Endothelial cell of hepatic sinusoid (primary cell): Measurements from ENCODE around the gene TSGA10.
"Not testable (repeated sequence)": the region's sequence is repeated elsewhere in the genome, so short reads cannot be mapped to it uniquely, and the experiment has no call there.

Experiments
- in situ Hi-C: cut with HindIII; loops from 2 replicates; pipeline ENCODE4 v1.10.0; 2017; ENCODE audit warnings: low sequenced_read_pairs

The TSGA10 gene, protein sequence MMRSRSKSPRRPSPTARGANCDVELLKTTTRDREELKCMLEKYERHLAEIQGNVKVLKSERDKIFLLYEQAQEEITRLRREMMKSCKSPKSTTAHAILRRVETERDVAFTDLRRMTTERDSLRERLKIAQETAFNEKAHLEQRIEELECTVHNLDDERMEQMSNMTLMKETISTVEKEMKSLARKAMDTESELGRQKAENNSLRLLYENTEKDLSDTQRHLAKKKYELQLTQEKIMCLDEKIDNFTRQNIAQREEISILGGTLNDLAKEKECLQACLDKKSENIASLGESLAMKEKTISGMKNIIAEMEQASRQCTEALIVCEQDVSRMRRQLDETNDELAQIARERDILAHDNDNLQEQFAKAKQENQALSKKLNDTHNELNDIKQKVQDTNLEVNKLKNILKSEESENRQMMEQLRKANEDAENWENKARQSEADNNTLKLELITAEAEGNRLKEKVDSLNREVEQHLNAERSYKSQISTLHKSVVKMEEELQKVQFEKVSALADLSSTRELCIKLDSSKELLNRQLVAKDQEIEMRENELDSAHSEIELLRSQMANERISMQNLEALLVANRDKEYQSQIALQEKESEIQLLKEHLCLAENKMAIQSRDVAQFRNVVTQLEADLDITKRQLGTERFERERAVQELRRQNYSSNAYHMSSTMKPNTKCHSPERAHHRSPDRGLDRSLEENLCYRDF

DNA sequence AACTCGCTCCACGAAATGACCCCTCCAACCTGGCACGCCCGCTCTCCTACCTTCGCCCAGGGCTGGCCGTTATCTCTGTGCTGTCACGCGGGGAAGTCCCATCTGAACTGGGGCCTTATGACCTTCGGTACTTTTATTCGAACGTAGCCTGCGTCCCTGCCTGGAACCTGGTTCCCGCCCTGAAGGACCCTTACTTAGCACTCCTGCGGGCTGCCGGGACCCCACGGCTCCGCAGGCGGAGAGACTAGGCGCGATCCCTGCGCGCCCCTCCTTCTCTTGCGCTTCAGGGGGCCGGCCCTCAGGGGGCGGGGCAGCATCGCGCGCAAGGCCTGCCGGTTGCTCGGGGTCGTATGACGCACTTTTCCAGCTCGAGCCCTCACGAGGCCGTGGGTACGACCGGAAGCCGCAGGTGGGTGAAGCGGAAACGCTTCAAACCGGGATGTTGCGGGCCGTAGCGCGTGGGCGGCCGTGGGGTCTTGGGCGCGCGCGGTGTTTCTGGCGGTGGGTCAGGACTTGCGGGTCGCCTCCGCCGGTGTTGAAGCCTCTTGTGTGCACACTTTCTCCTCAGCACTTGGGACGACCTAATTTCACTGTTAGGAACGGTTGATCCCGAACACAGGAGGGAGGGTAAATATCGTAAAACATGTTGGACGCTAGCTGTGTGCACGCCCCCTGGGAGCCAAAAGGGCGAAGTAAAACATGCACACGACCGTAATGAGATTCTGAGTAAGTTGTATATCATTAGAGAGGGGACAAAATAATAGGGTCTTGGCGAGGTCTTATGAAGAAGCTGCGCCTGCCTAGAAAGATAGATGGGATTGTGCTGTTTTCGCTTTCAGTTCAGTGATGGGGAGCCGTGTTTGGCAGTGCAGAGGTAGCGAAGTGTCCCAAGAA, at the start of gene TSGA10, which contains the start of gene LIPT1:
Gene TSGA10, minus strand, starts transcription at position 300 of the 894 bp plus-strand sequence. CDS start 45,503 bp downstream, outside the sequence.
Gene LIPT1, plus strand, starts transcription at position 325 of the 894 bp plus-strand sequence. CDS start 6,991 bp downstream, outside the sequence.
- in situ Hi-C loops, result no loop called here

DNA sequence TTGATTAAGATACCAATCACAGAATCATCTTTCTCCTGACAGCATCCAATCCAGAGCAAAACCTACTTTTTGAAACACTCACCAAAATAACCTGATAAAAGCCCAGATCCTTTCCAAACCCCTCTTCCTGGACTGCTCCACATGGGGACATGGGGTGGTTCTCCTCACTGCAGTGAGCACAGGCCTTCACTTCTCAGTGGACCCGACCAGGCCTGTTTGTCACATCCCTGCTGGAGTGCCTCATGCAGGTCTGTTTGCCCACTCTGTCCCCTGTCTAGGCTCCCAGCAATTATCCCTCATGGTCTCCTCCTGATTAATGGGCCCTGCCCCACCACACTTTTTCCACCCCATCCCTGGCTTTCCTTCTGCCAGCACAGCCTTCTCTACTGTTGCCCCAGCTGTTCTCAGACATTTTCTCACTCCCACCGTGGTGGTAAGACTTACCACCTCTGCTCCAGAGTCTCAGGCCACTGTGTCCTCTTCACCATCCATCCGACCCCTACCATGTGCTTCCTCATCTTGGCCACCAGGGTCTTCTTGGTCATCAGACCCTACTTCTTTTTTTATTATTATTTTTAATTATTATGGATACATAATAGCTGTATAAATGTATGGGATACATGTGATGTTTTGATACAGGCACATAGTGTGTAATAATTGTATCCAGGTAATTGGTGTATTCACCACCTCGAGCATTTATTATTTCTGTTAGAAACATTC, 47.4 kb upstream of the TSGA10 start:
- in situ Hi-C loops, result no loop called here

DNA sequence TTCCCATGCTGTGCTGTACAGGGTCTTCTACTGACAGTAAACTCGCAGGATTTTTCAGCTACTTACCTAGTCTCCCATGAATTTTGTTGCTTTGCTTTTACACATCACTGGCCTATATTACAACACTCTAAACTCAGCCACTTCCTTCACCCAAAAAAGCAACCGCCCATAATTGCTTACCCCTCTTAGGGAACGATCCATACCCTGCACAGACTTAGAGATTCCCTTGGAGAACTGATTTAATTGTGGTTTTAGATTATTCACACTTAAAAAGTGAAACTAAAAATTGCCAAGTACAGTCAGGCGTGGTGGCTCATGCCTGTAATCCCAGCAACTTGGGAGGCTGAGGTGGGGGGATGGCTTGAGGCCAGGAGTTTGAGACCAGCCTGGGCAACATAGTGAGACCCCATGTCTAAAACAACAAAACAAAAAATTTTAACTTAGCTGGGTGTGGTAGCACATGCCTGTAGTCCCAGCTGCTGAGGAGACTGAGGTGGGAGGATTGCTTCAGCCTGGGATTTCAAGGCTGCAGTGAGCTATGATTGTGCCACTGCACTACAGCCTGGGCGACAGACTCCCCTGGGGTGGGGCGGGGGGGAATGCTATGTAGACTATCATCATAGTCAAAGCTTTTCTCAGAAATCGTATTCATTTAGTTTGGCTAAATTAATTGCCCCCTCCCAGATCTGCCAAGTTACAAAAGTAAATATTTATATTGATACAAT, 45.5 kb upstream of the TSGA10 start:
- in situ Hi-C loops, result no loop called here

DNA sequence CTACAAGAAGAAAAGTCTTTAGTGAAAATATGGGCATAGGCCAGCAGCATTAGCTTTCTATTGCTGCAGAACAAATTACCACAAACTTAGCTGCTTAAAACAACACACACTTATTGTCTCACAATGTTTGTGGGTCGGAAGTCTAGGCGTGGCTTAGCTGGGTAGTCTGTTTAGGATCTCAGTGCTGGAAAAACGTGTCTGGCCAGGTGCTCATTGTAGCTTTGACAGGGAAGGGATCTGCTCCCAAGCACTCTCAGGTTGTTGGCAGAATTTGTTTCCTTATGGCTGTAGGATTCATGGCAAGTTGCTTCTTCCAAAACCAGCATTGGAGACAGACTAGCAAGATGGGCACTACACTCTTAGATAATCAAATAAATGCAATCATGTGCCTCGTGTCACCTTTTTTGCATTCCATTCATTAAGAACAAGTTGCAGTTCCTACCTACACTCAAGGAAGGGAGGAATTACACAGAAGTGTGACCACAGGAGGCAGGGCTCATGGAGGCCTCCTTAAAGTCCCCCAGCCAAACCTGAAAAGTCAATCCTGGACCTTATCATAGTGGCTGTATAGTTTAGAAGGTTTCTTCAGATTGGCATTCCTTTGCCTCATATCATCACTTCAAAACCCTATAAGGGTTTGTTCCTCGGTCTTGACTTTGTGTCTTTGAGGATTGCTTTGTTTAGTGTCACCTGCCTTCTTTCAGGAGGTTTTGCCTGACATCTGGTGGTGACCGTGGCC, 43.5 kb upstream of the TSGA10 start:
- in situ Hi-C loops, result no loop called here

DNA sequence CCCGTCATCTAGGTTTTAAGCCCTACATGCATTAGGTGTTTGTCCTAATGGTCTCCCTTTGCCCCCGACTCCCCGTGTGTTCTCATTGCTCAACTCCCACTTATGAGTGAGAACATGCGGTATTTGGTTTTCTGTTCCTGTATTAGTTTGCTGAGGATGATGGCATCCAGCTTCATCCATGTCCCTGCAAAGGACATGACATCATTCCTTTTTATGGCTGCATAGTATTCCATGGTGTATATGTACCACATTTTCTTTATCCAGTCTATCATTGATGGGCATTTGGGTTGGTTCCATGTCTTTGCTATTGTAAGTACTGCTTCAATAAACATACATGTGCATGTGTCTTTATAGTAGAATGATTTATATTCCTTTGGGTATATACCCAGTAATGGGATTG, 37.6 kb upstream of the TSGA10 start:
- in situ Hi-C loops, result not testable (repeated sequence)

DNA sequence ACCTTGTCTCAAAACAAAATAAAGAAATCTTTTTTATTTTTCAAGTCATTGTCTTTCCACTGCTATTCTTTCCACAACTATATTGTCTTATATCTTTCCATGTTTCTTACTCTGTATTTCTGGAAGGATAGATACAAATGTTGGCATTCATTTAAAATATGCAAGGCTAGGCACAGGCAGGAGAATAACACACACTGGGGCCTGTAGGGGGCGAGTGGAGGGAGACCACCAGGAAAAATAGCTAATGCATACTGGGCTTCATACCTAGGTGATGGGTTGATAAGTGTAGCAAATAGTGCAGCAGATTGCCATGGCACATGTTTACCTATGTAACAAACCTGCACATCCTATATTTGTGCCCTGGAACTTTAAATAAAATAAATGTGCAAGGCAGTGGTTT, 35.8 kb upstream of the TSGA10 start:
- in situ Hi-C loops, result no loop called here

DNA sequence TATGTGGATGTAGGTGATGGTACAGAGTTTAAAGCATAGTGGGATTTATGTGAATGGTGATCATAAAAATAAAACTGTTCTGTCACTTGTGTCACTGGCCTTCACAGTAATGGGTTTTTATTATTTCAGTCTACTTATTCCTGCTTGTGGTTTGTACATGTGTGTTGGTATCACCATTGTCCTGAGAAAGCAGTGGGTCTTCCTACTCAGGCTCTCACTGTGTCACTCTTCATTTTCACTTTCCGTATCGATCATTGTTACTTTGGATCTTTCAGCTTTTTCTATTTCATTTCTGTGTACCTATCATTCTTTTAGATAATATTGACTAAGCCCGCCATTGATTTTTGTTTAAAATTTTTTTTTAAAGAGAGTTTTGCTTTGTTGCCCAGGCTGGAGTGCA, 33.6 kb upstream of the TSGA10 start:
- in situ Hi-C loops, result no loop called here

DNA sequence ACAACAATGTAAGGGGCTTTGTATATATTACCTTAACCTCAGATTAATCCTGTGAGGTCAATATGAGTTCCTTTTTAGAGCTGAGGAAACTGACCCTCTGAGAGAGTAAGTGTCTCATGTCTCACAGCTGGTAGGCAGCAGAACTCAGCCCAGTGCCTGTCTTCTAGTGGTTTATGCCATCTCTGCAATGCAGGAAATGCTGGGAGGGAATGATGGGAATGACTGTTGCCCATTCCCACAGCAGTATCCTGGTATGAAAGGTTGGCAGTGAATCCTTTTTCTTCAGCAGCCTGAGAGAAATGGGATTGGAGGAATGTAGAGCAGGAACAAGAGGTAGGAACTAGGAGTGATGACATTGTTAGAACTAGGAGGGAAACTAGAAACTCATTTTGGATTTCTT, 32.3 kb upstream of the TSGA10 start:
- in situ Hi-C loops, result no loop called here

DNA sequence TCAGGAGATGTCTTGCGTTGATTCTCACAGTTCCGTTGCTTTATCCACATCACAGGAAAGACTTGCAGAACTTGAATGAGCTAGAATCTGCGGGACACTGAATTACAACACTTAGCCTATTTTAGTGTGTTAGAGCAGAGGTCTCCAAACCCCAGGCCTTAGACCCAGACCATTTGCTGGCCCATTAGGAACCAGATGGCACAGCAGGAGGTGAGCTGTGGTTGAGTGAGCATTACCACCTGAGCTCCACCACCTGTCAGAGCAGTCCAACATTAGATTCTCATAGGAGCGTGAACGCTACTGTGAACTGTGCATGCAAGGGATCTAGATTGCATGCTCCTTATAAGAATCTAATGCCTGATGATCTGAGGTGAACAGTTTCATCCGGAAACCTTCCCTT, 30.1 kb upstream of the TSGA10 start:
- in situ Hi-C loops, result no loop called here

DNA sequence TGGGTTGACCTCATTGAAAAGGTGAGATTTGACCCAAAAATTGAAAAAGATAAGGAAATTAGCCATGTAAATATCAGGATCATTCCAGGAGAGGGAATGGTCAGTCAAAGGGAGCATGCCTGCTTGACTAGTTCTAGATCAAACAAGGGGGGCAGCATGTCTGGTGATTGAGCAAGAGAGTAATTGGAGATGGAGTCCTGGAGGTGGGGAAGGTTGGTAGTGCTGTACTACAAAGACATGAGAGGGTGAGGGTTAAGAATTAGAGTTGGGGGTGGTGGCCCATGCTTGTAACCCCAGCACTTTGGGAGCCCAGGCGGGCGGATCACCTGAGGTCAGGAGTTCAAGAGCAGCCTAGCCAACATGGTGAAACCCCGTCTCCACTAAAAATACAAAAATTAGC, 28.3 kb upstream of the TSGA10 start:
- in situ Hi-C loops, result no loop called here

DNA sequence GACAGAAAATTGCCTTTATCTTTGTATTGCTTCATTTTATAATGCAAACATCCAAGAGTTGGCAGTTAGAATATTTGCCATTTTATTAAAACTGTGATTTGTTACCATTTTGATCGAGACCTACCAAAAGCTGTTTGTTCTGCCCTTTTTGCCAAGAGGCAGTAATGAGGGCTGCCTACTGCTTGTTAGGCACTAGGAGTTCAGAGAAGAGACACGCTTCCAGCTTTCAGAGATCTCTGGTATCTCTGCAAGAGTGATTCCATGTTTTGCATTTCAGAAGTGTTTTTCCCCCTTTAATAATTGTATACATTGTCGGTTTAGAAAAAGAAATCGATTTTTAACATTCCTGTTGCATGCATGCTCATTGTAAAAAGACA, 26.9 kb upstream of the TSGA10 start:
- in situ Hi-C loops, result no loop called here

DNA sequence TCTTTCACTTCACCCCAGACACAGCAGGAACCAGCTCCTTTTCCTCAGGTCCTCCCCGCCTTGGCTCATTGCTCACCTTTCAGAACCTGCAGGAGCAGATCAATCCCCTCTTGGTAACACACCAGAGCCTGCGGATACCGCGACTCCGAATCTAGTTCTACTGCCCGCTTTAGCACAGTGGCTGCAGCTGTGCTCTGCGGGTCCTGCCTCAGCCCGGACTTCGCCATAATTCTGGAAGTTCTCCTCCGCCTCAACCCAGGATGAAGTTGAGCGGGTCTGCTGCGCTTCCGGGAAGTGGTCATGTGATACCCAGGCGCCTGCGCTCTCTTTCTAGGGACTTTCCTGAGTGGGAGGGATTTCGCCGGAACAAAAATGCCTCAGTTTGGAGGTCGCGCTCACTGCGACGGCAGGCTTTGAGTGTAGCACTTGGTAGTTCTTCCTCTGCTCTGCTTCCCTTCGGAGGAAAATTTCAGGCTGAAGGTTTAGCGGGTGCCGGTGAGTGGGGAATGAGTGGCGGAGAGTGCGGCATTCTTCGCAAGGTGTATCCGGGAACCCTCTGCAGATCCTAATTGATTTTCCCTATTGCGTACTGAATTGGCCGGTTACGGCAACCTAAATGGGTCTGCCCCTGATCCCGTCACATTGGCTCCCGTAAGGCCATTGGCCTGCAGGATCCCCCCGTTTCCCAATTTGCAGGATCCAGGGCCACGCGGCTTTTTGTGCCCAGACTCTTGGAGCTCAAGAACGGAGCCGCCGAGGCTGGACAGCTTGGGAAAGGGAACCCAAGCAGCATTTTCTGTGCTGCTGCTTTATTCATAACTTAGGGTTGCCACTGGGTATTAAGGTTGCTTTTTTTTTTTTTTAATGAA, 26.2 kb upstream of the TSGA10 start, which contains the start of the genes MITD1 and MRPL30:
Gene MITD1, minus strand, starts transcription at position 304 of the 869 bp plus-strand sequence. Its CDS starts 77 bp downstream, at position 227.
Gene MRPL30, plus strand, starts transcription at position 430 of the 869 bp plus-strand sequence. CDS start 5,020 bp downstream, outside the sequence.
- in situ Hi-C loops, result no loop called here

DNA sequence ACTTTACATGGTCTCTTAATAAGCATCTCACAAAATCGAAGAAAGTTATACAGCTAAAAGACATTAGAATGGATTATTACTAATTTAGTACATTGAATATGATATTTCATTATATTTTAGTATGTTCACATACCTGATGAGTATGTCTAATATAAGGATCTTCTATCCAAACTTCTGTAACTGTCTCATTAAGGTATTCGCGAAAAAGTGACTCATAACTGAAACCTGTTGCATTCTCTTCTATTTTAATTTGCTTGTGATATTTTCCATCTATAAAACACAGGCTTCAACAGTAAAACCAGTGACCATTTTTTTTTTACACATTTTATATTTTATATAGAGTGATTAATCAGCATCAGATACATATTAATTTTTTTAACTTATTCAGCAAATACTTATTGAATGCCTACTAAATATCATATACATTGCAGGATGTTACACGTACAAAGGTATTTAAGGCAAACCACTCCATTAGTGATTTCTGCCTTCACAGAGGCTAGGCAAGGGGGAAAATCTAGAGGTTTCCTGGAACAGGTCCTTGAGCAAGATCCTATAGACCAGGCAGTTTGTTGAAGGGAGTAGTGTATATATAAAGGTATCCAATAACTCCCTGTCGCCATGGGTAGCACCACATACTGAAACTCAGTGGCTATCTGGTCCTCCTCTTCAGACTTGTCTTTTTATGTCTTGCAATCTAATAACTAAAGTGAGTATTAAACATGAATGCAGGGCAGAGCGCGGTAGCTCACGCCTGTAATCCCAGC, 16.8 kb upstream of the TSGA10 start:
- in situ Hi-C loops, result no loop called here

DNA sequence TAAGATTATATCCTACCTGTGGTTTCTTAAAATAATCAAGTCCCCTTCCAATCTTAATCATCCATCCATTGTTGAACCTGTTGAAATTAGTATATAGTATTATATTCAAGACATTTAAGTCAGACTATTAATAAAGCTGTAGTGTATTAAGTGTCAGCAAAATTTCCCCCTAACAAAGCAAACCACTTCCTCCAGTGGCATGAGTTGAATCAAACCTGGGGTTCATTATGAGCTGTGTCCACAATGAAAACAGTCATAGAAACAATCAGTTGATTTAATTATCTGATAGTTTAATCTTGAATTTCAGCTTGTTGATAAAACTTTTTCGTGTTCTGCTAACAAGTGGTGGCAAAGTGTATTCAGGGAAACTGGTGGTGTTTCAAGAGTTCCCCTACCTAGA, 14.8 kb upstream of the TSGA10 start:
- in situ Hi-C loops, result no loop called here

DNA sequence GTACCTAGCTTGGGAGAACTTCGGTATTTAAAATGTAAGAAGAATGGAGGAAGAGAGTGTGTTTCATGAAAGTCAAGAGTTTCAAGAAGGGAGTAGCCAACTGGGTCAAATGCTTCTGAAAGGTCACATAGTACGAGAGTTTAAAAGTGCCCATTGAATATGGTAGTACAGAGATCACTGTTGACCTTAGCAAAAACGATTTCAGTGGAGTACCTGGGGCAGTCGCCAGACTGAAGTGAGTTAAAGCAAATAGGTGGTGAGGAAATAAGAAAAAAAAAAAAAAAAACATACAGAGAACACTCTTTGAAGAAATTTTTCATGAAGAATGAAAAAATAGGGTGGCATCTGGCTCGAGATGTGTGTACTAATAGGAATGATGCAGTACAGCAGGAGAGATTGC, 11.5 kb upstream of the TSGA10 start:
- in situ Hi-C loops, result no loop called here

DNA sequence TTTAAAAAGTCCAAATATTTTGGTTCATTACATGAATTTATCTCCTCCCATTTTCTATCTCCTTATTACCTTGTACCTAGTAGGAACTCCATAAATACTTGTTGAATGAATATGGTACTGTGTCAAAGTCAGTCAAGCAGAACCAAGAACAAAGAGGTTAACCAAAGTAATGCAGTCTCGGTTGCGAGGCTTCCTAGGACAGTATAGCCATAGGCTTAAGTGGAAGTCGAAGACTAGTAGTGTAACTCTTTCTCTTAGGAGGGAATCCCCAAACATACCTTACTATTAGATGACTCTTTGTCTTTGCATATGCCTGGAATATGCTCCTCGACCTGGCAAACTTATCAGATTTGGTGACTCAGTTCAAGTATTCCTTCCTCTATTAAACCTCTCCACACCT, 4.9 kb upstream of the TSGA10 start:
- in situ Hi-C loops, result no loop called here

DNA sequence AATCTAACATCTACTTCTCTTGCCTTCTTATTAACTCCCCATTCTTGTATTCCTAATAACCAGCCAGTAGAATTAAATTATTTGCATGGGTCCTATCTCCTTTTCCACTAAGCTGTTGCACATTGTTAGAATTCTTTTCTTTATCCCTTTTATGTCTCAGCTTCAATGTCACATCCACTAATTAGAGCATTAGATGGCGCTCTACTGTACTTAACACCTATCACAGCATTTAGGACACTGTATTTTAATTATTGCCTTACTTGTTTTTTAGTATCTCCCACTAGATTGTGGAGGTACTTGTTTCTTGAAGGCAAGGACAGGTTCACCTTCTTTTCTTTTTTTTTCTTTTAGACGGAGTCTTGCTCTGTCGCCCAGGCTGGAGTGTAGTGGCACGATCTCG, 3.9 kb upstream of the TSGA10 start:
- in situ Hi-C loops, result no loop called here
